ENCODE data around the gene CMKLR1.

CMKLR1 gene

GRCh38 chr12:108335349-108336119 lies 3.6 kb downstream of the CMKLR1 start:
- no peak for DNase-seq (ENCODE audit: low read depth in 2 of 2)

DNA sequence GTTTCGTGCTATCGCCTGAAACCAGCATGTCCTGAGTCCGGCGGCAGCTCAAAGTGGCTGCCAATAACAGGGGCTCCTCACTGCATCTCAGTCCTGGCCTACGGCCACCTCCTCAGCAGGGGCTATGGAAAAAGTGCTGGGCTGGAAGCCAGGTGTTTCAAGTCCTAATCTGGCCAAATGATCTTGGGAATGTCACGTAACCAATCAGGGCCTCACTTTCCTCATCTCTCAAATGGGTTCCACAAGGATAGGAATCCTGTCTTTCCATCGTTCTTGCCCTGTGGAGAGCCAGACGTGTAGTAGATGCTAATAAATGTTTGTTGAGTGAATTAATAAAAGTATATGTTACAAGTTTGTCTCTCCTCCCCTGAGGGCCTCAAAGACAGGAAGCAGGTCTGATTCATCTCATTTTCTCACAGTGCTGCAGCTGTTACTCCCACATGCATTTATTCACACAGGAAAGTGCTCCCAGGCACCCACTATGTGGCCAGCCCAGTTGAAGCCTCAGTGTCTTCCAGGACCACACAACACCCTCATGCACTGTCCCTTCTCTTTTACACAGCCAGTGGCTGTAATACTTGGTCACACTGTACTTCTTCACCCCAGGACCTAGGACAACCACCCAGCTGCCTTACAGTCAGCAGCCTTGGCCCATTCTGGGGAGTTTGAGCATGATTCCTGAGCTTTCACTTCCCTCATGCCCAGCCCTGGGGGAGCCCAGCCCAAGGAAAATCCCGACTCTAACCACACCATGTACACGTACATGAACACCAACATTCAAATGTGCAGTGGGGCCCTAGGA lies 5.0 kb downstream of the CMKLR1 start:
- DNase-seq (ENCODE audit: low read depth in 2 of 2) = no peak

GRCh38 chr12:108332791-108333382 lies 6.2 kb downstream of the CMKLR1 start:
- no peak for DNase-seq (ENCODE audit: low read depth in 2 of 2)

DNA sequence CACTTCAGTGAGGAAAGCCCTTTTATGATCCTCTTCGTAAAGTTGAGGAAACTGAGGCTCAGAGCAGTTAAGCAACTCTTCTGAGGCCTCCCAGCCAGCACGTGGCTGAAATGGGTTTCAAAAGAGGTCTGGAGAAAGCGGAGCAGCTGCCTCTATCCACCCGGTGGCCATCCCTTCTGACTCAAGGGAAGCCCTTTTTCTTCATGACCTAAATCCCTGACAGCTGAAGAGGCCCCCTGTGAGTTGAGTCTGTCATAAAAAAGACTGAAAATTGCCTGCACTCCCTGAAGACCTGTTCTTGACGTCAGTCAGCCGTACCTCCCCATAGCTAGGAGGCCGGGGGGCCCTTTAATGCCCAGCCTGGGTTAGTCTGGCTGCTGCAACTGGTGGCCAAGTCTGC lies 10.7 kb downstream of the CMKLR1 start:
- DNase-seq (ENCODE audit: low read depth in 2 of 2) = no peak

DNA sequence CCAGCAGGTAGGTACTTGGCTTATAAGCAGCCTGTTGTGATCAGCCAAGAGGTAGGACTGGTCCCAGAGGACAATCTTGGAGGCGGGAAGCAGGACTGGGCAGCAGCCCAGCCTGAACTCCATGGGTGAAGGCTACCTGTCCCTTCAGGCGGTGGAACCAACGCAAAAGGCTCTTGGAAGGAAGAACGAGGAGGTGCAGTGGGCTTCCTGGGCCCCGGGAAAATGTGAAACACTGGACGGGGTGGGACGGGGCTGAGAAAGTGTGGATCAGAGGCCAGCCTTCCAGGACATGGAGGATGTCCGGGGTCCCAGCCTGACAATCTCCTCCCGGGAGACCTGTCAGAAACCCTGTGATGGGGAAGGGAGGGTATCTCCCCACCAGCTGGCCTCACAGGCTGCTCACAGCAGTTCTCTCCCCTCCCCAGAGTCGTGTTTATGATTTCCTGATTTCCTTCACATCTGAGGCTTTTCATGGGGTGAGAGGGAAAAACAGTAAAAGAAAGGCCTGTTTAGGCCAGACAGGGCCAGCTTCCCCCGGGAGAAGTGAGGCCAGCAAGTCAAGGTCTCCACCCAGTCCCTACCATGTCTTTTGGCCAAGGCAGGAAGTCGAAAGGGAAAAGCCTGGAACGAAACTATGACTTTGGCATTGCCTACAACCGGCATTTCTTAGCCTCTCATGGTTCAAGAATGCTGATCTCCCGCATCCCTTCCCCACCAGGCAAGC lies 11.3 kb downstream of the CMKLR1 start:
- DNase-seq (ENCODE audit: low read depth in 2 of 2) = no peak

- DNase-seq (ENCODE audit: low read depth in 2 of 2) = no peak
Measured at GRCh38 chr12:108326254-108326750, 12.8 kb downstream of the CMKLR1 start.

GRCh38 chr12:108325549-108325948 lies 13.6 kb downstream of the CMKLR1 start:
- no peak for DNase-seq (ENCODE audit: low read depth in 2 of 2)

GRCh38 chr12:108325018-108325358 lies 14.1 kb downstream of the CMKLR1 start:
- DNase-seq (ENCODE audit: low read depth in 2 of 2) = no peak

- no peak for DNase-seq (ENCODE audit: low read depth in 2 of 2)
Measured at GRCh38 chr12:108324351-108325017, 14.6 kb downstream of the CMKLR1 start.

- no peak for DNase-seq (ENCODE audit: low read depth in 2 of 2)
Measured at GRCh38 chr12:108323581-108323980, 15.5 kb downstream of the CMKLR1 start.

DNA sequence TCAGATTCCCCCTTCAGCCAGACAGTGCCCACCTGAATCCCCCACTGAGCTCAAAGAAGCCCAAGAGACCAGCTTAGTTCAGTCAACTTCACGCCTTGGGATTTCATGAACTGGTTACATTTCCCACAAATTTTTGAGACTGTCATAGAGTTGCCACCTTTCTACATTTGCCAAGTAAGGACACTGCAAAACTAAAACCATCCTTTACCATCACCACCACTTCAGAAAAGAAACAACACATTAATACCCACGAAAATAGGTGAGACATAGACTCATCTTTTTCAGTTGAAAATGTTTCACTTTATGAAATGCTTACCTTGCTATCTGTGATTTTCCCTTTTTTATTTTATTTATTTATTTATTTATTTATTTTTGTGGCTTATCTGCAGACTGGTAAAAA lies 16.1 kb downstream of the CMKLR1 start:
- no peak for DNase-seq (ENCODE audit: low read depth in 2 of 2)

GRCh38 chr12:108321688-108322087 lies 17.4 kb downstream of the CMKLR1 start:
- DNase-seq (ENCODE audit: low read depth in 2 of 2) = no peak

- DNase-seq (ENCODE audit: low read depth in 2 of 2) = no peak
Measured at GRCh38 chr12:108320507-108321293, 18.4 kb downstream of the CMKLR1 start.

GRCh38 chr12:108319277-108320234 lies 19.6 kb downstream of the CMKLR1 start:
- no peak for DNase-seq (ENCODE audit: low read depth in 2 of 2)

DNA sequence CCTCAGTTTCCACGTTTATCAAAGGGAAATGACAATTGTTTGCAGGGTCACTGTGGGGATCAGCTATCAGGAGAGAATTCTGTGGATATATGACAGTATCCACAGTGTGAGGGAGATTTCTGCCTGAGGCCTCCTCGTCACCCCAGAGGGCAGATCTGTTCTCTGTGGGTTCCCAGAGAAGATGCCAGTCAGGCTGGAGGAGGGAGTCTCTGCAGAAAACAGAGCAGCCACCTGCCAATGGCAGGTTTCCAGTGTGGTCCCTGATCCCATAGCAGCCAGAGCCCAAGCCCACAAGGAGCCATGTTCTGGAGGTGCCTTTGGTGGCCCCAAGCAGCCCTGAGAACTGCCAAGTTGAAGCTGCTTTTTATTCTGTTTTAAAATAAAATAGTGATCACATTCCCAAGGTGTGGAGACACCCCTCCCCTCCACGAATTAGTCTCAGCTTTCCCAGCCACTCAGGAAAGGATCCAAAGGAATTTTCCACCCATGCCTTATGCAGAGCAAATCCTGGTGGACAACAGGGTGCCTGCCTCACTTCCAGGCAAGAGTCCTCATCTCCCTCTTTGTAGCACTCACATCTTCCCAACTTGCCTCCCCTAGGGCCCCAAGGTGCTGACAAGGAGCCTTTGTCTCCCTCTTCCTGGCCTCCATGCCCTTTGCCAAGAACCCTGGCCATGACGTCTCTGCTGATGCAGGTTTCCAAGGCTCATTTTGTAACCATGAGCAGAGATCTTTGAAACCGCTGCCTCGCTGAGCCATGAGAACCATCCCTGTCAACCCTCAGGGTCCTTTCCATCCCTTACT lies 20.4 kb downstream of the CMKLR1 start:
- no peak for DNase-seq (ENCODE audit: low read depth in 2 of 2)

GRCh38 chr12:108317308-108318234 lies 21.5 kb downstream of the CMKLR1 start:
- no peak for DNase-seq (ENCODE audit: low read depth in 2 of 2)
